ENCODE data around the gene NASP.
"Not testable (repeated sequence)": the region's sequence is repeated elsewhere in the genome, so short reads cannot be mapped to it uniquely, and the experiment has no call there.

- not testable (repeated sequence) for TF ChIP-seq CTCF, POLR2A (IDR thresholded peaks at IDR 0.05)
These were observed 12.9 kb downstream of the NASP start for GRCh38 chr1:45596765-45597164.
